K562 (cell line): Measurements from ENCODE around the gene RHO. TPM values are rescaled to one million over a fixed set of nuclear protein-coding genes. Genes with fewer than 3 reads are reported as not detected.

ENCODE experiments used
- ATAC-seq: fragments of 200-7000 bp; cut with Tn5 transposase; 3 replicates; pipeline ENCODE4 v1.9.1; 2020; ENCODE audit warnings: moderate library complexity
- BruUV-seq: library from RNA; stranded (reverse); fragments of 400-500 nt; replicated peaks from 2 replicates; lab custom pipeline; 2021; lab: Mats Ljungman, UMichigan
- CTCF ChIA-PET: fragments of 300-600 bp; formaldehyde crosslinking; extraction: SDS; loops from one replicate; lab custom pipeline; 2021; ENCODE audit warnings: low intra/inter-chr PET ratio; lab: Yijun Ruan, JAX
- POLR2A ChIA-PET: fragments of 300-600, 350-650 bp; sonication (Branson Sonifier 250); formaldehyde crosslinking; extraction: SDS; loops from one replicate; lab custom pipeline; 2021; ENCODE audit warnings: antibody characterized with exemption, inconsistent platforms; lab: Yijun Ruan, JAX
- DNase-seq, 4 experiments: peaks; one replicate each; pipeline versions ENCODE4 v3.0.0 to v3.0.0-alpha.2; 2011 to 2018; ENCODE audit warnings: low spot score in 3 of 4, mixed read lengths in 3 of 4; ENCODE audit errors: extremely low read depth in 1 of 4
- FAIRE-seq: peaks from 2 replicates; lab custom pipeline; 2011; peaks lifted over from hg19 to GRCh38; lab: Jason Lieb, UNC
- H2AFZ ChIP-seq: 2 replicates; pipeline ENCODE4 v1.6.0; 2011; ENCODE audit warnings: low read depth, low read length, control low read depth, inconsistent platforms
- H3K27ac ChIP-seq: fragments of 200-600 bp; 3 replicates; pipeline ENCODE4 v1.8.0; 2011; ENCODE audit warnings: low read depth, mild to moderate bottlenecking, control low read depth, inconsistent platforms, low read length, moderate library complexity, mixed read lengths; ENCODE audit errors: extremely low read depth
- H3K27me3 ChIP-seq, 2 experiments: fragments of 300-600 bp in 1 of 2; 2 replicates in 1 of 2; 3 replicates in 1 of 2; pipeline versions ENCODE4 v1.6.0 to v1.8.0; 2011; ENCODE audit warnings: inconsistent platforms in 2 of 2, low read length in 2 of 2, mild to moderate bottlenecking in 1 of 2, mixed read lengths in 1 of 2, moderate library complexity in 1 of 2; ENCODE audit not compliant: control insufficient read depth in 2 of 2, insufficient read depth in 2 of 2
- H3K36me3 ChIP-seq: fragments of 300-600 bp; 3 replicates; pipeline ENCODE4 v1.8.0; 2011; ENCODE audit warnings: mild to moderate bottlenecking, low read length, inconsistent platforms; ENCODE audit not compliant: control insufficient read depth, insufficient read depth
- H3K4me1 ChIP-seq, 2 experiments: fragments of 200-600 bp in 1 of 2; replicated peaks in 1 of 2; 2 replicates in 1 of 2; 3 replicates in 1 of 2; pipeline versions ENCODE4 v1.5.1 to v1.8.0; 2011; ENCODE audit warnings: inconsistent platforms in 2 of 2, low read length in 2 of 2, mild to moderate bottlenecking in 1 of 2, mixed read lengths in 1 of 2, moderate library complexity in 1 of 2; ENCODE audit not compliant: control insufficient read depth in 2 of 2, insufficient read depth in 2 of 2
- H3K4me2 ChIP-seq: 2 replicates; pipeline ENCODE4 v1.6.1; 2011; ENCODE audit warnings: low read length, control low read depth, inconsistent platforms, mixed read lengths; ENCODE audit not compliant: insufficient read depth
- H3K4me3 ChIP-seq: fragments of 200-600 bp; sonication (generic), shearing (Covaris generic); 2 replicates; pipeline ENCODE4 v1.5.1; 2016; ENCODE audit warnings: control low read depth, inconsistent platforms
- H3K79me2 ChIP-seq: fragments of 200-600 bp; 3 replicates; pipeline ENCODE4 v1.8.0; 2011; ENCODE audit warnings: low read length, inconsistent platforms; ENCODE audit not compliant: control insufficient read depth, insufficient read depth
- H3K9ac ChIP-seq, 2 experiments: 2 replicates each; pipeline versions ENCODE4 v1.6.0 to v1.6.1; 2011; ENCODE audit warnings: low read depth in 2 of 2, low read length in 2 of 2, control low read depth in 1 of 2, inconsistent platforms in 1 of 2, mild to moderate bottlenecking in 1 of 2, mixed read lengths in 1 of 2; ENCODE audit not compliant: insufficient read depth in 1 of 2
- H3K9me1 ChIP-seq: one replicate; pipeline ENCODE4 v1.6.0; 2011; ENCODE audit warnings: inconsistent platforms, mild to moderate bottlenecking, low read length, moderate library complexity; ENCODE audit not compliant: control insufficient read depth, insufficient read depth
- H3K9me3 ChIP-seq: replicated peaks from 2 replicates; pipeline ENCODE4 v1.5.1; 2011; ENCODE audit warnings: low read depth, low read length, inconsistent platforms; ENCODE audit not compliant: control insufficient read depth, insufficient read depth
- H4K20me1 ChIP-seq: replicated peaks from 2 replicates; pipeline ENCODE4 v1.6.1; 2011; ENCODE audit warnings: low read length, inconsistent platforms, mixed read lengths; ENCODE audit not compliant: control insufficient read depth, insufficient read depth
- ARID2 ChIP-seq: fragments of 450-650 bp; IDR thresholded peaks from 2 replicates; pipeline ENCODE4 v1.6.1; 2017; ENCODE audit warnings: antibody characterized with exemption, mild to moderate bottlenecking
- ATF4 ChIP-seq: fragments of 450-650 bp; formaldehyde crosslinking; IDR thresholded peaks from 2 replicates; pipeline ENCODE4 v1.4.0; 2022; ENCODE audit warnings: mild to moderate bottlenecking, moderate library complexity
- CREB3 ChIP-seq: fragments of 450-650 bp; conservative IDR thresholded peaks from 2 replicates; pipeline ENCODE4 v1.6.1; 2016; ENCODE audit warnings: missing genetic modification characterization, low read depth, mild to moderate bottlenecking, missing compliant biosample characterization, moderate library complexity
- FOXM1 ChIP-seq, 2 experiments: fragments of 450-650 bp in 1 of 2; sonication (generic) in 1 of 2; formaldehyde crosslinking in 1 of 2; IDR thresholded peaks; 2 replicates each; pipeline versions ENCODE4 v1.6.1 to v1.9.0; 2017 to 2022; ENCODE audit warnings: low read depth in 2 of 2, mild to moderate bottlenecking in 2 of 2, missing genetic modification reagents in 1 of 2, moderate library complexity in 1 of 2
- RFX7 ChIP-seq: fragments of 250-450 bp; sonication (Bioruptor Pico); IDR thresholded peaks from 2 replicates; pipeline ENCODE4 v1.5.1; 2021; ENCODE audit warnings: mild to moderate bottlenecking
- UBTF ChIP-seq, 2 experiments: IDR thresholded peaks; 2 replicates each; pipeline ENCODE4 v1.6.1; 2012; ENCODE audit warnings: improper control_type of control experiment in 2 of 2, low read depth in 2 of 2, low read length in 2 of 2, borderline replicate concordance in 1 of 2
- ZNF23 ChIP-seq: fragments of 250-450 bp; sonication (Bioruptor Pico); IDR thresholded peaks from 2 replicates; pipeline ENCODE4 v1.4.0; 2020; ENCODE audit warnings: mild to moderate bottlenecking
- WGBS: fragments of 100-300 bp; shearing (Covaris generic); methylation state at CpG from one replicate; pipeline ENCODE4 v1.1.6; 2016; ENCODE audit warnings: low coverage, mixed read lengths; ENCODE audit not compliant: insufficient coverage; ENCODE audit errors: missing lambda C conversion rate; 5-methylcytosine and 5-hydroxymethylcytosine counted together
- in situ Hi-C: fragments of 300-500 bp; cut with MboI; formaldehyde crosslinking; loops from 4 replicates; pipeline ENCODE4 v1.15.0; 2018; ENCODE audit warnings: inconsistent platforms, mixed read lengths
- intact Hi-C: fragments of 100-400 bp; cut with micrococcal nuclease; formaldehyde crosslinking; loops from 2 replicates; pipeline ENCODE4 v1.14.2; 2022
- polyA plus RNA-seq, 8 experiments: library from polyadenylated mRNA; depleted of rRNA in 4 of 8; stranded (reverse) in 5 of 8; unstranded in 3 of 8; fragments of >200 nt; fragmentation: Nextera tagmentation in 2 of 8; fragmentation: Illumina TruSeq in 1 of 8; extraction: Ambion mirVana in 2 of 8; extraction: Trizol in 1 of 8; gene quantifications; 2 replicates each; pipeline versions ENCODE4 v1.2.1 to v1.2.3, GENCODE V29; 2011 to 2014; ENCODE audit warnings: inconsistent platforms in 1 of 8, missing spikeins in 1 of 8
- total RNA-seq, 7 experiments: library from RNA; depleted of rRNA in 6 of 7; stranded (reverse); fragments of >200 nt in 6 of 7; fragmentation: Illumina TruSeq in 2 of 7; extraction: Trizol in 2 of 7; gene quantifications; 2 replicates each; pipeline versions ENCODE4 v1.2.1 to v1.2.3, GENCODE V29; 2011 to 2021; ENCODE audit warnings: low replicate concordance in 1 of 7
- TF ChIP-seq, protein P1 (sequence below): sonication (generic); formaldehyde crosslinking; IDR thresholded peaks from 2 replicates; pipeline ENCODE4 v1.8.0; 2022; ENCODE audit warnings: mild to moderate bottlenecking, missing genetic modification reagents
- TF ChIP-seq, protein P2 (sequence below): fragments of 250-450 bp; sonication (Bioruptor Pico); IDR thresholded peaks from 2 replicates; pipeline ENCODE4 v1.4.0; 2020; ENCODE audit warnings: borderline replicate concordance

The RHO gene
- total and polyA plus RNA-seq, 9 of the 15 experiments (the other 6 are each of a cell fraction or from before 2014, with no cell fraction given): not detected

DNA sequence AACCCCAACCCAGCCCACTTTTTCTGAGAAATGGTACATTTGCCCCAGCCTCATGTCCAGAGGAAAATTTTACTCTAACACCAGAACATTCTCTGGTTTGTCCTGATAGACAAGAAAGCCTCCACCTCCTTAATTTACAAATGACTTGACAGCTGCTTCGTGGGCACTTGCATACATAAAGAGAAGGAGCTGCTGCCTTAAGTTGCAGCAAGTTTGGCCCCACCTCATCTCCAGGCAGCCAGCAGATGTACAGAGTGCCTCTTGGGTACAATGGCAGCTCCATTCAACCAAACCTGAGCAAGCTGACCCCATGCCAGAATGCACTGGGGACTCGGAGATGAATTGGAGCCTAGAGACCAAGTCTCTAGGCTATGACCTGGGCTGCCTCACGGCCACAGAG, 8.4 kb downstream of the RHO start (continued):
- TF ChIP-seq, protein P1, sequence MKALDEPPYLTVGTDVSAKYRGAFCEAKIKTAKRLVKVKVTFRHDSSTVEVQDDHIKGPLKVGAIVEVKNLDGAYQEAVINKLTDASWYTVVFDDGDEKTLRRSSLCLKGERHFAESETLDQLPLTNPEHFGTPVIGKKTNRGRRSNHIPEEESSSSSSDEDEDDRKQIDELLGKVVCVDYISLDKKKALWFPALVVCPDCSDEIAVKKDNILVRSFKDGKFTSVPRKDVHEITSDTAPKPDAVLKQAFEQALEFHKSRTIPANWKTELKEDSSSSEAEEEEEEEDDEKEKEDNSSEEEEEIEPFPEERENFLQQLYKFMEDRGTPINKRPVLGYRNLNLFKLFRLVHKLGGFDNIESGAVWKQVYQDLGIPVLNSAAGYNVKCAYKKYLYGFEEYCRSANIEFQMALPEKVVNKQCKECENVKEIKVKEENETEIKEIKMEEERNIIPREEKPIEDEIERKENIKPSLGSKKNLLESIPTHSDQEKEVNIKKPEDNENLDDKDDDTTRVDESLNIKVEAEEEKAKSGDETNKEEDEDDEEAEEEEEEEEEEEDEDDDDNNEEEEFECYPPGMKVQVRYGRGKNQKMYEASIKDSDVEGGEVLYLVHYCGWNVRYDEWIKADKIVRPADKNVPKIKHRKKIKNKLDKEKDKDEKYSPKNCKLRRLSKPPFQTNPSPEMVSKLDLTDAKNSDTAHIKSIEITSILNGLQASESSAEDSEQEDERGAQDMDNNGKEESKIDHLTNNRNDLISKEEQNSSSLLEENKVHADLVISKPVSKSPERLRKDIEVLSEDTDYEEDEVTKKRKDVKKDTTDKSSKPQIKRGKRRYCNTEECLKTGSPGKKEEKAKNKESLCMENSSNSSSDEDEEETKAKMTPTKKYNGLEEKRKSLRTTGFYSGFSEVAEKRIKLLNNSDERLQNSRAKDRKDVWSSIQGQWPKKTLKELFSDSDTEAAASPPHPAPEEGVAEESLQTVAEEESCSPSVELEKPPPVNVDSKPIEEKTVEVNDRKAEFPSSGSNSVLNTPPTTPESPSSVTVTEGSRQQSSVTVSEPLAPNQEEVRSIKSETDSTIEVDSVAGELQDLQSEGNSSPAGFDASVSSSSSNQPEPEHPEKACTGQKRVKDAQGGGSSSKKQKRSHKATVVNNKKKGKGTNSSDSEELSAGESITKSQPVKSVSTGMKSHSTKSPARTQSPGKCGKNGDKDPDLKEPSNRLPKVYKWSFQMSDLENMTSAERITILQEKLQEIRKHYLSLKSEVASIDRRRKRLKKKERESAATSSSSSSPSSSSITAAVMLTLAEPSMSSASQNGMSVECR (CRISPR knock-in tag): no peak
- TF ChIP-seq, protein P2, sequence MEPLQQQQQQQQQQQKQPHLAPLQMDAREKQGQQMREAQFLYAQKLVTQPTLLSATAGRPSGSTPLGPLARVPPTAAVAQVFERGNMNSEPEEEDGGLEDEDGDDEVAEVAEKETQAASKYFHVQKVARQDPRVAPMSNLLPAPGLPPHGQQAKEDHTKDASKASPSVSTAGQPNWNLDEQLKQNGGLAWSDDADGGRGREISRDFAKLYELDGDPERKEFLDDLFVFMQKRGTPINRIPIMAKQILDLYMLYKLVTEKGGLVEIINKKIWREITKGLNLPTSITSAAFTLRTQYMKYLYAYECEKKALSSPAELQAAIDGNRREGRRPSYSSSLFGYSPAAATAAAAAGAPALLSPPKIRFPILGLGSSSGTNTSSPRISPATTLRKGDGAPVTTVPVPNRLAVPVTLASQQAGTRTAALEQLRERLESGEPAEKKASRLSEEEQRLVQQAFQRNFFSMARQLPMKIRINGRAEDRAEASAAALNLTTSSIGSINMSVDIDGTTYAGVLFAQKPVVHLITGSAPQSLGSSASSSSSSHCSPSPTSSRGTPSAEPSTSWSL (CRISPR knock-in tag): no peak
- no peak for TF ChIP-seq RFX7

- Histone ChIP-seq H3K27me3 (no peaks in the 10 kb centered on the region; a peak in 1 of 5 replicates), H2AFZ (no peak overlapping the region), H3K79me2 (no peaks in the 10 kb centered on the region), H4K20me1 (no peaks in the 10 kb centered on the region), H3K9ac (no peak overlapping the region), H3K9me3 (no peaks in the 10 kb centered on the region), H3K4me2 (no peak overlapping the region), H3K9me1 (no peaks in the 10 kb centered on the region), H3K4me1 (peaks cover 0 to 13% of the 10 kb centered on the region in 2 experiments; a peak in 3 of 5 replicates), H3K27ac (no peak overlapping the region), H3K36me3 (no peaks in the 10 kb centered on the region), H3K4me3 (no peak overlapping the region)
- POLR2A ChIA-PET: interaction anchor here (1.1 kb wide), 1 partner anchor 224 kb away, joined by 3 read pairs; no protein-coding TSS in a partner anchor
- CTCF ChIA-PET: no interaction called here
- no peak for ATAC-seq
- intact Hi-C loops: no loop called here
- WGBS: 40% methylated on average over 8 of the region's 8 CpGs
- BruUV-seq: no TSS peak
- DNase-seq: no peak
- in situ Hi-C loops: no loop called here
- FAIRE-seq: no peak
- no peak for TF ChIP-seq UBTF (IDR thresholded peaks at IDR 0.05; ENCODE audit: borderline replicate concordance in 1 of 2, low read depth in 2 of 2, low read length in 2 of 2)
- no peak for TF ChIP-seq ATF4 (CRISPR knock-in tag)
- TF ChIP-seq FOXM1 (IDR thresholded peaks at IDR 0.05; ENCODE audit: low read depth): no peak
- TF ChIP-seq FOXM1 (CRISPR knock-in tag; IDR thresholded peaks at IDR 0.05; ENCODE audit: low read depth): no peak
- TF ChIP-seq CREB3 (tag): no peak
- TF ChIP-seq ZNF23: no peak
- no peak for TF ChIP-seq ARID2
Observed at GRCh38 chr3:129539206-129539605, 10.8 kb downstream of the RHO start.
